ENCODE measurements around the gene RFTN2. TPM values are rescaled to one million over a fixed set of nuclear protein-coding genes. Genes with fewer than 3 reads are reported as not detected.
"Not testable (repeated sequence)": the region's sequence is repeated elsewhere in the genome, so short reads cannot be mapped to it uniquely, and the experiment has no call there.

RFTN2 gene
- total and polyA plus RNA-seq, 4 donors, result 0.40 to 22.6 (median 2.0) TPM

- TF ChIP-seq CTCF (IDR thresholded peaks at IDR 0.05; ENCODE audit: control extremely low read depth, extremely low read depth), result no peak
- Histone ChIP-seq H3K27me3 (ENCODE audit: control insufficient read depth in 3 of 3, insufficient read depth in 3 of 3, low read length in 2 of 3) (no peaks in the 10 kb centered on the region), H3K36me3 (ENCODE audit: control insufficient read depth in 4 of 4, insufficient read depth in 4 of 4, low read length in 4 of 4) (peaks cover 0 to 4% (median under 1%) of the 10 kb centered on the region in 4 donors), H3K27ac (ENCODE audit: low read depth in 1 of 2, low read length in 1 of 2) (no peak overlapping the region), H3K9ac (ENCODE audit: insufficient read depth in 1 of 2, low read length in 2 of 2) (no peak overlapping the region), H3K4me1 (ENCODE audit: control insufficient read depth in 5 of 5, insufficient read depth in 5 of 5, low read length in 5 of 5) (peaks cover 4 to 17% (median 7%) of the 10 kb centered on the region in 5 donors), H3K4me3 (no peak overlapping the region), H3K9me3 (ENCODE audit: control insufficient read depth in 4 of 4, insufficient read depth in 3 of 4, low read length in 3 of 4) (no peaks in the 10 kb centered on the region)
- no peak for DNase-seq
- ATAC-seq (ENCODE audit: insufficient read depth, low FRiP score), result no peak
Observed at GRCh38 chr2:197711578-197711977, 36.2 kb upstream of the RFTN2 start.

GRCh38 chr2:197710424-197711042 is 35.1 kb upstream of the RFTN2 start:
- ATAC-seq (ENCODE audit: insufficient read depth, low FRiP score), result no peak
- TF ChIP-seq CTCF (IDR thresholded peaks at IDR 0.05; ENCODE audit: control extremely low read depth, extremely low read depth), result no peak
- Histone ChIP-seq H3K4me3 (no peak overlapping the region), H3K36me3 (ENCODE audit: control insufficient read depth in 4 of 4, insufficient read depth in 4 of 4, low read length in 4 of 4) (peaks cover 0 to 4% (median under 1%) of the 10 kb centered on the region in 4 donors), H3K4me1 (ENCODE audit: control insufficient read depth in 5 of 5, insufficient read depth in 5 of 5, low read length in 5 of 5) (peaks cover 9 to 23% (median 11%) of the 10 kb centered on the region in 5 donors), H3K27me3 (ENCODE audit: control insufficient read depth in 3 of 3, insufficient read depth in 3 of 3, low read length in 2 of 3) (no peaks in the 10 kb centered on the region), H3K9ac (ENCODE audit: insufficient read depth in 1 of 2, low read length in 2 of 2) (no peak overlapping the region), H3K27ac (ENCODE audit: low read depth in 1 of 2, low read length in 1 of 2) (no peak overlapping the region), H3K9me3 (ENCODE audit: control insufficient read depth in 4 of 4, insufficient read depth in 3 of 4, low read length in 3 of 4) (no peaks in the 10 kb centered on the region)
- no peak for DNase-seq

GRCh38 chr2:197709140-197709539 is 33.8 kb upstream of the RFTN2 start:
- not testable (repeated sequence) for H3K27ac ChIP-seq (ENCODE audit: low read depth in 1 of 2, low read length in 1 of 2); H3K9ac ChIP-seq (ENCODE audit: insufficient read depth in 1 of 2, low read length in 2 of 2); H3K4me3 ChIP-seq; DNase-seq; H3K27me3 ChIP-seq (ENCODE audit: control insufficient read depth in 3 of 3, insufficient read depth in 3 of 3, low read length in 2 of 3); H3K36me3 ChIP-seq (ENCODE audit: control insufficient read depth in 4 of 4, insufficient read depth in 4 of 4, low read length in 4 of 4); ATAC-seq (ENCODE audit: insufficient read depth, low FRiP score); H3K9me3 ChIP-seq (ENCODE audit: control insufficient read depth in 4 of 4, insufficient read depth in 3 of 4, low read length in 3 of 4)
- WGBS, 2 donors, result 94 to 96% methylated on average over 7 of the region's 7 CpGs
- peaks cover 9 to 28% (median 11%) of the 10 kb centered on the region in 5 donors for H3K4me1 ChIP-seq (ENCODE audit: control insufficient read depth in 5 of 5, insufficient read depth in 5 of 5, low read length in 5 of 5)

- Histone ChIP-seq H3K4me3 (no peak overlapping the region), H3K9me3 (ENCODE audit: control insufficient read depth in 4 of 4, insufficient read depth in 3 of 4, low read length in 3 of 4) (peaks cover 0 to 2% (median 0%) of the 10 kb centered on the region in 4 donors), H3K4me1 (ENCODE audit: control insufficient read depth in 5 of 5, insufficient read depth in 5 of 5, low read length in 5 of 5) (peaks cover 9 to 28% (median 11%) of the 10 kb centered on the region in 5 donors), H3K9ac (ENCODE audit: insufficient read depth in 1 of 2, low read length in 2 of 2) (no peak overlapping the region), H3K27ac (ENCODE audit: low read depth in 1 of 2, low read length in 1 of 2) (no peak overlapping the region), H3K27me3 (ENCODE audit: control insufficient read depth in 3 of 3, insufficient read depth in 3 of 3, low read length in 2 of 3) (no peaks in the 10 kb centered on the region), H3K36me3 (ENCODE audit: control insufficient read depth in 4 of 4, insufficient read depth in 4 of 4, low read length in 4 of 4) (peaks cover 0 to 4% (median under 1%) of the 10 kb centered on the region in 4 donors)
- ATAC-seq (ENCODE audit: insufficient read depth, low FRiP score) (no peak), DNase-seq (no peak)
- WGBS, 2 donors, result 51 to 55% methylated on average over 2 of the region's 2 CpGs
- TF ChIP-seq CTCF (IDR thresholded peaks at IDR 0.05; ENCODE audit: control extremely low read depth, extremely low read depth), result no peak
Observed at GRCh38 chr2:197708331-197708730, 32.9 kb upstream of the RFTN2 start.
